Neuronal stem cell (in vitro differentiated cells): ENCODE results near the gene SRA1.

Experiments
- DNase-seq: peaks from one replicate; pipeline ENCODE4 v3.0.0-alpha.2; 2013; ENCODE audit warnings: low spot score
- H2AFZ ChIP-seq: one replicate; pipeline ENCODE4 v1.6.1; 2013; ENCODE audit warnings: mild to moderate bottlenecking, low read length, inconsistent platforms
- H2AK5ac ChIP-seq: 2 replicates; pipeline ENCODE4 v1.6.1; 2013; ENCODE audit warnings: low read depth, mild to moderate bottlenecking, inconsistent platforms, low read length, moderate library complexity, mixed read lengths
- H2BK120ac ChIP-seq: 2 replicates; pipeline ENCODE4 v1.6.1; 2013; ENCODE audit warnings: low read depth, mild to moderate bottlenecking, inconsistent platforms, low read length, moderate library complexity, mixed read lengths
- H2BK12ac ChIP-seq: one replicate; pipeline ENCODE4 v1.6.1; 2013; ENCODE audit warnings: low read length, inconsistent platforms
- H2BK15ac ChIP-seq: 2 replicates; pipeline ENCODE4 v1.6.1; 2013; ENCODE audit warnings: mild to moderate bottlenecking, low read length, inconsistent platforms, mixed read lengths
- H2BK5ac ChIP-seq: one replicate; pipeline ENCODE4 v1.6.1; 2013; ENCODE audit warnings: inconsistent platforms, mild to moderate bottlenecking, low read length, moderate library complexity
- H3K14ac ChIP-seq: one replicate; pipeline ENCODE4 v1.6.1; 2013; ENCODE audit warnings: low read length, inconsistent platforms
- H3K18ac ChIP-seq: 2 replicates; pipeline ENCODE4 v1.6.1; 2013; ENCODE audit warnings: low read length, inconsistent platforms
- H3K23ac ChIP-seq: 2 replicates; pipeline ENCODE4 v1.6.1; 2013; ENCODE audit warnings: low read depth, mild to moderate bottlenecking, mixed read lengths, low read length, inconsistent platforms; ENCODE audit not compliant: poor library complexity
- H3K27ac ChIP-seq: replicated peaks from 3 replicates; pipeline ENCODE4 v1.5.1; 2013; ENCODE audit warnings: low read length, inconsistent platforms
- H3K27me3 ChIP-seq, 3 experiments: 2 replicates each; pipeline ENCODE4 v1.6.1; 2013; ENCODE audit warnings: low read length in 3 of 3, mild to moderate bottlenecking in 2 of 3, inconsistent platforms in 1 of 3, low read depth in 1 of 3, mixed read lengths in 1 of 3, moderate library complexity in 1 of 3; ENCODE audit not compliant: control insufficient read depth in 3 of 3, insufficient read depth in 3 of 3
- H3K36me3 ChIP-seq, 2 donors: replicated peaks in 1 of 2; 2 replicates each; pipeline ENCODE4 v1.6.1; 2013; ENCODE audit warnings: low read length in 2 of 2; ENCODE audit not compliant: control insufficient read depth in 2 of 2, insufficient read depth in 2 of 2
- H3K4ac ChIP-seq: 2 replicates; pipeline ENCODE4 v1.6.1; 2013; ENCODE audit warnings: inconsistent platforms, mild to moderate bottlenecking, low read length, moderate library complexity
- H3K4me1 ChIP-seq, 2 donors: 1 replicate in 1 of 2; 2 replicates in 1 of 2; pipeline ENCODE4 v1.6.1; 2013; ENCODE audit warnings: low read length in 2 of 2, low read depth in 1 of 2; ENCODE audit not compliant: control insufficient read depth in 2 of 2, insufficient read depth in 1 of 2
- H3K4me2 ChIP-seq: one replicate; pipeline ENCODE4 v1.6.1; 2013; ENCODE audit warnings: mild to moderate bottlenecking, low read length, inconsistent platforms; ENCODE audit not compliant: insufficient read depth, poor library complexity, severe bottlenecking
- H3K4me3 ChIP-seq, 2 donors: 2 replicates each; pipeline ENCODE4 v1.5.1; 2013; ENCODE audit warnings: low read length in 2 of 2, mild to moderate bottlenecking in 2 of 2, inconsistent platforms in 1 of 2, moderate library complexity in 1 of 2
- H3K79me1 ChIP-seq: one replicate; pipeline ENCODE4 v1.6.1; 2013; ENCODE audit warnings: low read depth, mild to moderate bottlenecking, inconsistent platforms, low read length, moderate library complexity
- H3K9ac ChIP-seq: one replicate; pipeline ENCODE4 v1.6.1; 2013; ENCODE audit warnings: mild to moderate bottlenecking, low read depth, low read length, inconsistent platforms; ENCODE audit not compliant: poor library complexity
- H3K9me3 ChIP-seq, 2 donors: replicated peaks in 1 of 2; 2 replicates each; pipeline versions ENCODE3 to v1.6.1; 2013; ENCODE audit warnings: low read length in 2 of 2, mild to moderate bottlenecking in 2 of 2, inconsistent platforms in 1 of 2, low read depth in 1 of 2, mixed read lengths in 1 of 2, moderate library complexity in 1 of 2; ENCODE audit not compliant: control insufficient read depth in 2 of 2, insufficient read depth in 1 of 2
- H4K8ac ChIP-seq: one replicate; pipeline ENCODE4 v1.6.1; 2013; ENCODE audit warnings: low read depth, mild to moderate bottlenecking, inconsistent platforms, low read length, moderate library complexity
- H4K91ac ChIP-seq: one replicate; pipeline ENCODE4 v1.6.1; 2013; ENCODE audit warnings: low read length, low read depth, mild to moderate bottlenecking, inconsistent platforms; ENCODE audit not compliant: poor library complexity
- WGBS, 2 donors: extraction: QIAGEN DNeasy Blood & Tissue Kit; methylation state at CpG; one replicate each; pipeline ENCODE4 v1.1.7; 2013; ENCODE audit warnings: missing lambda C conversion rate in 2 of 2, mixed read lengths in 1 of 2; ENCODE audit not compliant: insufficient read length in 2 of 2, insufficient replicate concordance in 1 of 2; ENCODE audit errors: extremely low coverage in 2 of 2; 5-methylcytosine and 5-hydroxymethylcytosine counted together

The SRA1 gene

GRCh38 chr5:140548791-140549190, 8.5 kb downstream of the SRA1 start:
- no CpG with 5 or more reads among the region's 7 CpGs for WGBS, 2 donors
- no peaks in the 10 kb centered on the region for H3K9me3 ChIP-seq
- H3K4ac ChIP-seq: no peak overlapping the region
- no peak overlapping the region for H2BK12ac ChIP-seq
- H2BK120ac ChIP-seq: no peak overlapping the region
- H4K91ac ChIP-seq: no peak overlapping the region
- no peak overlapping the region for H3K9ac ChIP-seq
- DNase-seq: no peak
- peaks cover 27 to 96% of the 10 kb centered on the region in 2 donors for H3K36me3 ChIP-seq
- H3K4me3 ChIP-seq: no peak overlapping the region
- no peak overlapping the region for H2BK15ac ChIP-seq
- no peak overlapping the region for H3K4me2 ChIP-seq
- no peaks in the 10 kb centered on the region for H3K27me3 ChIP-seq
- H3K18ac ChIP-seq: no peak overlapping the region
- peaks cover 3 to 10% of the 10 kb centered on the region in 2 donors for H3K4me1 ChIP-seq
- H3K79me1 ChIP-seq: peaks cover 4% of the 10 kb centered on the region
- H4K8ac ChIP-seq: no peak overlapping the region
- no peak overlapping the region for H2AFZ ChIP-seq
- H2AK5ac ChIP-seq: no peak overlapping the region
- H3K23ac ChIP-seq: no peak overlapping the region
- no peak overlapping the region for H3K14ac ChIP-seq
- no peak overlapping the region for H3K27ac ChIP-seq
- no peak overlapping the region for H2BK5ac ChIP-seq

- DNase-seq: no peak
- Histone ChIP-seq H2AFZ (no peak overlapping the region), H3K4me3 (peak overlapping the region in 1 of 2 donors; percentile 71), H3K18ac (peak overlapping the region; percentile 6), H2BK5ac (no peak overlapping the region), H2BK15ac (no peak overlapping the region), H2AK5ac (no peak overlapping the region), H2BK120ac (no peak overlapping the region), H3K4ac (no peak overlapping the region), H3K14ac (no peak overlapping the region), H3K23ac (no peak overlapping the region), H3K27me3 (no peaks in the 10 kb centered on the region), H3K36me3 (peaks cover 27 to 95% of the 10 kb centered on the region in 2 donors), H4K8ac (no peak overlapping the region), H3K9me3 (no peaks in the 10 kb centered on the region), H4K91ac (no peak overlapping the region), H3K4me2 (peak overlapping the region; percentile 56), H2BK12ac (no peak overlapping the region), H3K9ac (peak overlapping the region; percentile 7), H3K79me1 (peaks cover 4% of the 10 kb centered on the region), H3K4me1 (peaks cover 3 to 10% of the 10 kb centered on the region in 2 donors), H3K27ac (no peak overlapping the region)
- no CpG with 5 or more reads among the region's 5 CpGs for WGBS, 2 donors
Measured at GRCh38 chr5:140548300-140548688, 9.0 kb downstream of the SRA1 start.

- no peak within 1 kb of the TSS for H4K8ac ChIP-seq
- peak within 1 kb of the TSS; percentile 48 for H3K18ac ChIP-seq
- peak within 1 kb of the TSS in 1 of 2 donors; percentile 71 for H3K4me3 ChIP-seq
- peak; percentile 87 for DNase-seq
- H3K4me1 ChIP-seq: peaks cover 3 to 10% of the 10 kb centered on the region in 2 donors
- peak within 1 kb of the TSS; percentile 61 for H3K4ac ChIP-seq
- WGBS, 2 donors: no CpG with 5 or more reads among the region's 52 CpGs
- H3K4me2 ChIP-seq: peak within 1 kb of the TSS; percentile 56
- peak within 1 kb of the TSS; percentile 68 for H3K27ac ChIP-seq
- peaks cover 3% of the 10 kb centered on the region for H3K79me1 ChIP-seq
- peak within 1 kb of the TSS; percentile 28 for H2AK5ac ChIP-seq
- peak within 1 kb of the TSS; percentile 92 for H3K23ac ChIP-seq
- no peak within 1 kb of the TSS for H2BK5ac ChIP-seq
- H3K27me3 ChIP-seq: no peaks in the 10 kb centered on the region
- H3K9ac ChIP-seq: peak within 1 kb of the TSS; percentile 74
- no peaks in the 10 kb centered on the region for H3K9me3 ChIP-seq
- H2BK15ac ChIP-seq: no peak within 1 kb of the TSS
- H2BK120ac ChIP-seq: no peak within 1 kb of the TSS
- H4K91ac ChIP-seq: no peak within 1 kb of the TSS
- H3K14ac ChIP-seq: no peak within 1 kb of the TSS
- H2AFZ ChIP-seq: no peak within 1 kb of the TSS
- H3K36me3 ChIP-seq: peaks cover 30 to 93% of the 10 kb centered on the region in 2 donors
- H2BK12ac ChIP-seq: no peak within 1 kb of the TSS
Measured at GRCh38 chr5:140547508-140548299, 9.6 kb downstream of the SRA1 start, which contains the start of gene EIF4EBP3. Gene EIF4EBP3 (plus strand): TSS chr5:140547662. CDS start chr5:140547738, 76 bp downstream.

- Histone ChIP-seq H3K9ac (peak overlapping the region; percentile 74), H3K4ac (peak overlapping the region; percentile 61), H3K9me3 (no peaks in the 10 kb centered on the region), H3K27ac (peak overlapping the region; percentile 68), H2BK5ac (no peak overlapping the region), H3K4me1 (peaks cover 3 to 10% of the 10 kb centered on the region in 2 donors), H3K14ac (no peak overlapping the region), H3K23ac (no peak overlapping the region), H4K91ac (no peak overlapping the region), H2BK15ac (no peak overlapping the region), H2BK12ac (no peak overlapping the region), H4K8ac (no peak overlapping the region), H3K36me3 (peaks cover 33 to 94% of the 10 kb centered on the region in 2 donors), H3K27me3 (no peaks in the 10 kb centered on the region), H3K79me1 (peaks cover 3% of the 10 kb centered on the region), H2AK5ac (peak overlapping the region; percentile 28), H2AFZ (no peak overlapping the region), H2BK120ac (no peak overlapping the region), H3K18ac (peak overlapping the region; percentile 48), H3K4me2 (peak overlapping the region; percentile 56), H3K4me3 (no peak overlapping the region)
- DNase-seq: no peak
- no CpG with 5 or more reads among the region's 13 CpGs for WGBS, 2 donors
Measured at GRCh38 chr5:140546851-140547507, 10.3 kb downstream of the SRA1 start.
